A549 (cell line): ENCODE results near the gene GATA2. TPM values are rescaled to one million over a fixed set of nuclear protein-coding genes. Genes with fewer than 3 reads are reported as not detected.

Experiments used
- ATAC-seq, 2 experiments: fragments of 200-7000 bp in 1 of 2; fragments of >200 bp in 1 of 2; cut with Nextera tagmentation in 1 of 2; cut with Tn5 transposase in 1 of 2; 3 replicates each; pipeline versions ENCODE4 v1.8.0 to v1.9.1; 2018 to 2020; ENCODE audit warnings: mild to moderate bottlenecking in 1 of 2, moderate library complexity in 1 of 2
- CTCF ChIA-PET: fragments of 300-600 bp; sonication (Branson Sonifier 250); formaldehyde crosslinking; extraction: SDS; loops from one replicate; lab custom pipeline; 2021; ENCODE audit warnings: antibody characterized with exemption, inconsistent platforms; lab: Yijun Ruan, JAX
- POLR2A ChIA-PET: fragments of 350-600 bp; formaldehyde crosslinking; extraction: SDS; loops from one replicate; lab custom pipeline; 2021; ENCODE audit warnings: antibody characterized with exemption, inconsistent platforms; lab: Yijun Ruan, JAX
- DNase-seq, 2 experiments: peaks; one replicate each; pipeline versions ENCODE4 v3.0.0 to v3.0.0-alpha.2; 2011 to 2016; ENCODE audit warnings: low read depth in 1 of 2, low spot score in 1 of 2
- FAIRE-seq: peaks from 2 replicates; lab custom pipeline; 2011; peaks lifted over from hg19 to GRCh38; lab: Jason Lieb, UNC
- H3K27ac ChIP-seq, 2 experiments: fragments of >200 bp; sonication (Bioruptor Twin); formaldehyde crosslinking; 3 replicates each; pipeline ENCODE4 v1.5.1; 2016 to 2017
- H3K4me1 ChIP-seq: fragments of >200 bp; sonication (Bioruptor Twin); formaldehyde crosslinking; 3 replicates; pipeline ENCODE4 v1.6.1; 2016
- H3K4me2 ChIP-seq: fragments of >200 bp; sonication (Bioruptor Twin); formaldehyde crosslinking; 3 replicates; pipeline ENCODE4 v1.6.1; 2016
- H3K4me3 ChIP-seq: fragments of >200 bp; sonication (Bioruptor Twin); formaldehyde crosslinking; 3 replicates; pipeline ENCODE4 v1.5.1; 2016
- H3K9me3 ChIP-seq: fragments of >200 bp; sonication (Bioruptor Twin); formaldehyde crosslinking; 3 replicates; pipeline ENCODE4 v1.6.1; 2016
- BHLHE40 ChIP-seq: IDR thresholded peaks from 2 replicates; pipeline ENCODE4 v1.6.1; 2012; ENCODE audit warnings: low read depth, low read length, inconsistent platforms
- EHF ChIP-seq: fragments of 250-450 bp; sonication (Bioruptor Pico); IDR thresholded peaks from 2 replicates; pipeline ENCODE4 v1.5.0; 2020; ENCODE audit warnings: mild to moderate bottlenecking
- FOSB ChIP-seq: fragments of 250-450 bp; sonication (Bioruptor Pico); IDR thresholded peaks from 2 replicates; pipeline ENCODE4 v1.5.0; 2020; ENCODE audit warnings: mild to moderate bottlenecking, moderate library complexity
- FOXS1 ChIP-seq: fragments of 250-450 bp; sonication (Bioruptor Pico); IDR thresholded peaks from 2 replicates; pipeline ENCODE4 v1.5.0; 2020; ENCODE audit warnings: mild to moderate bottlenecking, moderate library complexity
- HEYL ChIP-seq: fragments of 250-450 bp; sonication (Bioruptor Pico); IDR thresholded peaks from 2 replicates; pipeline ENCODE4 v1.8.0; 2021; ENCODE audit warnings: mild to moderate bottlenecking, moderate library complexity
- HOXB5 ChIP-seq: fragments of 250-450 bp; sonication (Bioruptor Pico); IDR thresholded peaks from 2 replicates; pipeline ENCODE4 v1.5.0; 2020; ENCODE audit warnings: mild to moderate bottlenecking, moderate library complexity
- JUNB ChIP-seq: fragments of >200 bp; sonication (Bioruptor Twin); formaldehyde crosslinking; IDR thresholded peaks from 2 replicates; pipeline ENCODE4 v1.6.1; 2016
- KDM1A ChIP-seq: fragments of 200-600 bp; sonication (generic); IDR thresholded peaks from 2 replicates; pipeline ENCODE4 v1.6.1; 2016; ENCODE audit warnings: low read depth, mild to moderate bottlenecking
- RCOR1 ChIP-seq: fragments of 150-350 bp; IDR thresholded peaks from 2 replicates; pipeline ENCODE4 v1.6.1; 2014; ENCODE audit warnings: antibody characterized with exemption, low read length, low read depth
- RFX5 ChIP-seq: fragments of 450-650 bp; IDR thresholded peaks from 2 replicates; pipeline ENCODE4 v1.7.1; 2014; ENCODE audit warnings: antibody characterized with exemption, mild to moderate bottlenecking, moderate library complexity
- SMC3 ChIP-seq: fragments of >200 bp; sonication (Bioruptor Twin); formaldehyde crosslinking; IDR thresholded peaks from 3 replicates; pipeline ENCODE4 v1.6.1; 2018; ENCODE audit warnings: inconsistent platforms
- ZC3H11A ChIP-seq: fragments of 450-650 bp; IDR thresholded peaks from 2 replicates; pipeline ENCODE4 v1.6.1; 2014; ENCODE audit warnings: antibody characterized with exemption, mild to moderate bottlenecking
- ZFP36 ChIP-seq: fragments of 450-650 bp; IDR thresholded peaks from 2 replicates; pipeline ENCODE4 v1.6.1; 2014; ENCODE audit warnings: borderline replicate concordance; ENCODE audit not compliant: partially characterized antibody
- ZNF302 ChIP-seq: fragments of 250-450 bp; sonication (Bioruptor Pico); IDR thresholded peaks from 2 replicates; pipeline ENCODE4 v1.9.0; 2021; ENCODE audit warnings: inconsistent platforms, mild to moderate bottlenecking, moderate library complexity
- WGBS: methylation state at CpG from one replicate; pipeline ENCODE4 v1.1.6; 2017; ENCODE audit errors: missing lambda C conversion rate; 5-methylcytosine and 5-hydroxymethylcytosine counted together
- polyA plus RNA-seq, 4 experiments: library from polyadenylated mRNA; depleted of rRNA in 3 of 4; stranded (reverse); fragments of >200 nt; fragmentation: RNase III in 1 of 4; extraction: RNeasy Plus Mini Kit Qiagen cat#74134 plus additional on column Dnase treatment in 1 of 4; gene quantifications; 2 replicates in 3 of 4; 3 replicates in 1 of 4; pipeline ENCODE4 v1.2.3, GENCODE V29; 2011 to 2017
- TF ChIP-seq, protein P1 (sequence below): fragments of >200 bp; sonication (Bioruptor Twin); formaldehyde crosslinking; IDR thresholded peaks from 2 replicates; pipeline ENCODE4 v1.6.1; 2016
- TF ChIP-seq, protein P2 (sequence below): IDR thresholded peaks from 2 replicates; pipeline ENCODE4 v1.6.1; 2012; ENCODE audit warnings: low read depth, borderline replicate concordance
- TF ChIP-seq, protein P3 (sequence below): fragments of 200-600 bp; sonication (generic); IDR thresholded peaks from 2 replicates; pipeline ENCODE4 v1.6.1; 2016; ENCODE audit warnings: antibody characterized with exemption, mild to moderate bottlenecking, moderate library complexity

Gene GATA2
- polyA plus RNA-seq, 2 of the 4 experiments (the other 2 are of a cell fraction), result 0.68 to 4.9 TPM

DNA sequence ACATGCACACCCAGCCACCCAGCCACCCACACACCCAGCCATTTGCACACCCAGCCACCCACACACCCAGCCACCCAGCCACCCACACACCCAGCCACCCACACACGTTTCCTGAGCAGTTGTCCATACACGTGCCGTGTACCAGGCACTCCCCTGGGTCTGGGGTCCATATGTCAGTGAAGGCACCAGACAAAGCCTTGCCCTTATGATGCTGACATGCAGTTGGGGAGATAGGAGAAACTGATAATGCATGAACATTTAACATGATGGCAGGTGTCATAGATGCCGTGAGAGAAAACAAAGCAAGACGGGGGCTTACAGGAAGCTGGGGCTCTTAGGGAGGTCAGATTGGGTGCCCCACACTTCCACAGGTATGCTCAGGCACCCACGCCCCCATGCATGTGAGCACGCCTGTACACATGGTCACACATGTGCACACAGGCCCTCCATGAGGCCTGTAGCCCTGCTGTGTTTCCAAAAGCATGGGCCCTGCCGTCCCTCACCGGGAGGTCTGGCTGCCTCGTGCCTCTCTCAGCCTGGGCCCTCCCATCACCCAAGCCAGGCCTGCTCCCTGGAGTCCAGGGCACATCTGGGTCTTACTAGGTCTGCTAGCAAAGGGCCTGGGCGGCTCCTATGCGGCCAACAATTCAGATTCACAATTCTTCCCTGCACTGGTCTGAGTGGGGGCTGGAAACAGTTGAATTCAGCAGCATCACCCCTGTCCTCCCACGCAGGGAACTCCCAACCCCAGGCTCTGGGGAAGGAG, 22.7 kb downstream of the GATA2 start:
- 60% methylated on average over 7 of the region's 13 CpGs for WGBS
- FAIRE-seq, result no peak

DNA sequence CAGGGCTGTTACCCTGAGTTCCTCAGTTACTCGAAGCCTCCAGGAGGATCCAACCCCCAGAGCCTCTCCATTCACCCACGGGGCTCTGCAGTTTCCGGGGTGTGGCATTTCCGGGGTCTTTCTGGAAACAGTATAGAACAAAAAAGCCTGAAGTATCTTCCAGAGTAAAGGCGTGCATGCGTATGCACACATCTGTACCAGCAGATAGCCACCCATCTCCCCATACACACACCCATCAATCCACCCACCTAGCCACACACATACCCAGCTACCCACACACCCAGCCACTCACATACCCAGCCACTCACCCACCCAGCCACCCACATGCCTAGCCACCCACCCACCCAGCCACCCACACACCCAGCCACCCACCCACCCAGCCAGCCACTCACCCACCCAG, 23.4 kb downstream of the GATA2 start:
- FAIRE-seq, result no peak
- Histone ChIP-seq H3K27ac (no peak overlapping the region), H3K4me1 (no peaks in the 10 kb centered on the region), H3K4me3 (no peak overlapping the region), H3K4me2 (no peak overlapping the region), H3K9me3 (no peaks in the 10 kb centered on the region)
- no peak for DNase-seq
- CTCF ChIA-PET, result no interaction called here
- ATAC-seq, result no peak
- no peak for TF ChIP-seq FOSB
- TF ChIP-seq, protein P1, sequence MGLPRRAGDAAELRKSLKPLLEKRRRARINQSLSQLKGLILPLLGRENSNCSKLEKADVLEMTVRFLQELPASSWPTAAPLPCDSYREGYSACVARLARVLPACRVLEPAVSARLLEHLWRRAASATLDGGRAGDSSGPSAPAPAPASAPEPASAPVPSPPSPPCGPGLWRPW, result no peak
- TF ChIP-seq JUNB, result no peak
- no peak for TF ChIP-seq FOXS1
- TF ChIP-seq HOXB5, result no peak
- no peak for TF ChIP-seq HEYL
- no peak for TF ChIP-seq ZNF302 (CRISPR knock-in tag)
- no peak for TF ChIP-seq RFX5
- TF ChIP-seq, protein P2, sequence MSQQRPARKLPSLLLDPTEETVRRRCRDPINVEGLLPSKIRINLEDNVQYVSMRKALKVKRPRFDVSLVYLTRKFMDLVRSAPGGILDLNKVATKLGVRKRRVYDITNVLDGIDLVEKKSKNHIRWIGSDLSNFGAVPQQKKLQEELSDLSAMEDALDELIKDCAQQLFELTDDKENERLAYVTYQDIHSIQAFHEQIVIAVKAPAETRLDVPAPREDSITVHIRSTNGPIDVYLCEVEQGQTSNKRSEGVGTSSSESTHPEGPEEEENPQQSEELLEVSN, result no peak
- no peak for TF ChIP-seq ZFP36
- no peak for TF ChIP-seq ZC3H11A
- no peak for TF ChIP-seq KDM1A
- POLR2A ChIA-PET, result no interaction called here
- 33% methylated on average over 6 of the region's 6 CpGs for WGBS

More for the DNA sequence above, 22.7 kb downstream of the GATA2 start:
- H3K9me3 ChIP-seq, result no peaks in the 10 kb centered on the region
- no peak overlapping the region for H3K4me2 ChIP-seq
- POLR2A ChIA-PET, result no interaction called here
- CTCF ChIA-PET, result no interaction called here
- no peak overlapping the region for H3K4me3 ChIP-seq
- DNase-seq (no peak), ATAC-seq (no peak)
- no peaks in the 10 kb centered on the region for H3K4me1 ChIP-seq
- H3K27ac ChIP-seq, result no peak overlapping the region
- TF ChIP-seq EHF (no peak), BHLHE40 (no peak), RCOR1 (no peak)
- TF ChIP-seq, protein P3, sequence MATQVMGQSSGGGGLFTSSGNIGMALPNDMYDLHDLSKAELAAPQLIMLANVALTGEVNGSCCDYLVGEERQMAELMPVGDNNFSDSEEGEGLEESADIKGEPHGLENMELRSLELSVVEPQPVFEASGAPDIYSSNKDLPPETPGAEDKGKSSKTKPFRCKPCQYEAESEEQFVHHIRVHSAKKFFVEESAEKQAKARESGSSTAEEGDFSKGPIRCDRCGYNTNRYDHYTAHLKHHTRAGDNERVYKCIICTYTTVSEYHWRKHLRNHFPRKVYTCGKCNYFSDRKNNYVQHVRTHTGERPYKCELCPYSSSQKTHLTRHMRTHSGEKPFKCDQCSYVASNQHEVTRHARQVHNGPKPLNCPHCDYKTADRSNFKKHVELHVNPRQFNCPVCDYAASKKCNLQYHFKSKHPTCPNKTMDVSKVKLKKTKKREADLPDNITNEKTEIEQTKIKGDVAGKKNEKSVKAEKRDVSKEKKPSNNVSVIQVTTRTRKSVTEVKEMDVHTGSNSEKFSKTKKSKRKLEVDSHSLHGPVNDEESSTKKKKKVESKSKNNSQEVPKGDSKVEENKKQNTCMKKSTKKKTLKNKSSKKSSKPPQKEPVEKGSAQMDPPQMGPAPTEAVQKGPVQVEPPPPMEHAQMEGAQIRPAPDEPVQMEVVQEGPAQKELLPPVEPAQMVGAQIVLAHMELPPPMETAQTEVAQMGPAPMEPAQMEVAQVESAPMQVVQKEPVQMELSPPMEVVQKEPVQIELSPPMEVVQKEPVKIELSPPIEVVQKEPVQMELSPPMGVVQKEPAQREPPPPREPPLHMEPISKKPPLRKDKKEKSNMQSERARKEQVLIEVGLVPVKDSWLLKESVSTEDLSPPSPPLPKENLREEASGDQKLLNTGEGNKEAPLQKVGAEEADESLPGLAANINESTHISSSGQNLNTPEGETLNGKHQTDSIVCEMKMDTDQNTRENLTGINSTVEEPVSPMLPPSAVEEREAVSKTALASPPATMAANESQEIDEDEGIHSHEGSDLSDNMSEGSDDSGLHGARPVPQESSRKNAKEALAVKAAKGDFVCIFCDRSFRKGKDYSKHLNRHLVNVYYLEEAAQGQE, result no peak
- TF ChIP-seq, all 56 proteins: peak for 0

DNA sequence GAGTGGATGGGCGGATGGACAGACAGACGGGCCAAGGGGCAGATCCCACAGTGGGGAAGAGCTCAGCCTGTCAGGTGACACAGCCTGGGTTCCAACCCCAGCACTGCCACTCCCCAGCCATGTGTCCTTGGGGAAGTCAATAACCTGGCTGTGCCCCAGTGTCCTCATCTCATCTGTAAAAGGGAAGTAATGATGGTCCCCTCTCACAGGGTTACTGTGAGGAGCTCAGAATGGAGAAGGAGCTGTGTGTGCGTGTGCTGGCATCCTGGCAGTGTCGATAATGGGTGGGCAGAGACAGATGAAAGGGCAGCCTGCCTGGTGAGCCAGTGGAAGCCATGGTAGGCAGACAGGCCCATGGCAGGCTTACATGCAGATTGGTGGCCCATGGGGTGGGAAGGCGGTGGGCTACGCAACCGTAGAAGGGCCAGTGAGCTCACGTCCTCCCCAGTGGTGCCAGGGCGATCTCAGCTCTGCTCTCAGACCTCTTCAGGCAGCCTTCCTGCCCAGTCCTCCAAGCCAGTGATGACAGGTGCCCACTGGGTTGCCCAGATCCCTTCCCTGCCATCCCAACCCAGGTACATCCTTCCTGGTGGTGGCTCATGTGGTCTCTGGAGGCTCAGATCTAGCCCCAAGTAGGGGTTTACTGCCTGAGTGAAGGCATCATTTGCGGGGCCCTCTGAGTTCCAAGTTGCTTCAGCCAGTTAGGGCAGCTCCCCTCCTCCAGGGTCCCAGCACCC, 24.0 kb downstream of the GATA2 start:
- no peaks in the 10 kb centered on the region for H3K9me3 ChIP-seq
- no peak for FAIRE-seq
- ChIA-PET POLR2A (no interaction called here), CTCF (no interaction called here)
- no peaks in the 10 kb centered on the region for H3K4me1 ChIP-seq
- ATAC-seq, result no peak
- no peak for TF ChIP-seq SMC3
- WGBS, result 81% methylated on average over 8 of the region's 10 CpGs
- H3K4me2 ChIP-seq, result no peak overlapping the region
- no peak overlapping the region for H3K27ac ChIP-seq
- no peak overlapping the region for H3K4me3 ChIP-seq
- no peak for DNase-seq
